GM12878 (cell line): ENCODE results near the gene STAT3. TPM values are rescaled to one million over a fixed set of nuclear protein-coding genes. Genes with fewer than 3 reads are reported as not detected.

Source experiments
- ASH2L ChIP-seq: fragments of 300-600, 200-600 bp; sonication (generic); IDR thresholded peaks from 2 replicates; pipeline ENCODE4 v1.6.1; 2017; ENCODE audit warnings: low read depth, mild to moderate bottlenecking, borderline replicate concordance
- BACH1 ChIP-seq: fragments of 450-650 bp; IDR thresholded peaks from 2 replicates; pipeline ENCODE4 v1.6.1; 2017; ENCODE audit warnings: mild to moderate bottlenecking, borderline replicate concordance
- CBX3 ChIP-seq: fragments of 200-600 bp; sonication (generic); IDR thresholded peaks from 2 replicates; pipeline ENCODE4 v1.6.1; 2016; ENCODE audit warnings: low read depth, borderline replicate concordance
- FOS ChIP-seq: IDR thresholded peaks from 3 replicates; pipeline ENCODE4 v1.6.1; 2011; ENCODE audit warnings: borderline replicate concordance; ENCODE audit not compliant: insufficient read length; ENCODE audit errors: extremely low read depth
- GABPA ChIP-seq: IDR thresholded peaks from 2 replicates; pipeline ENCODE4 v1.6.1; 2014; ENCODE audit warnings: antibody characterized with exemption, low read depth, mild to moderate bottlenecking, inconsistent platforms
- HCFC1 ChIP-seq: fragments of 150-350 bp; IDR thresholded peaks from 2 replicates; pipeline ENCODE4 v1.6.1; 2014; ENCODE audit warnings: low read length
- HDGF ChIP-seq: fragments of 450-650 bp; IDR thresholded peaks from 2 replicates; pipeline ENCODE4 v1.6.1; 2016; ENCODE audit warnings: antibody characterized with exemption
- IRF3 ChIP-seq: fragments of 450-650 bp; IDR thresholded peaks from 2 replicates; pipeline ENCODE4 v1.6.1; 2014; ENCODE audit warnings: mild to moderate bottlenecking
- MYC ChIP-seq: IDR thresholded peaks from 2 replicates; pipeline ENCODE4 v1.6.1; 2011; ENCODE audit warnings: mild to moderate bottlenecking, low read length, moderate library complexity, inconsistent platforms; ENCODE audit not compliant: insufficient read depth, insufficient replicate concordance, insufficient read length, severe bottlenecking
- NR2C2 ChIP-seq: IDR thresholded peaks from 2 replicates; pipeline ENCODE4 v1.6.1; 2011; ENCODE audit warnings: borderline replicate concordance, low read depth; ENCODE audit not compliant: control insufficient read depth, insufficient read length
- PAX8 ChIP-seq: fragments of 450-650 bp; IDR thresholded peaks from 2 replicates; pipeline ENCODE4 v1.6.1; 2017; ENCODE audit warnings: mild to moderate bottlenecking, moderate library complexity
- POLR2AphosphoS2 ChIP-seq: IDR thresholded peaks from 2 replicates; pipeline ENCODE4 v1.6.1; 2011; ENCODE audit warnings: low read depth, mild to moderate bottlenecking, low read length, improper control_type of control experiment, moderate library complexity
- RAD51 ChIP-seq: fragments of 450-650 bp; IDR thresholded peaks from 2 replicates; pipeline ENCODE4 v1.6.1; 2016; ENCODE audit warnings: moderate library complexity, mild to moderate bottlenecking, inconsistent platforms
- RCOR1 ChIP-seq: conservative IDR thresholded peaks from 2 replicates; pipeline ENCODE4 v1.6.1; 2012; ENCODE audit warnings: low read depth, low read length, improper control_type of control experiment
- SRF ChIP-seq, 2 experiments: IDR thresholded peaks; 2 replicates each; pipeline ENCODE4 v1.6.1; 2011; ENCODE audit warnings: low read depth in 2 of 2, low read length in 2 of 2, mild to moderate bottlenecking in 1 of 2, moderate library complexity in 1 of 2
- TCF3 ChIP-seq: IDR thresholded peaks from 2 replicates; pipeline ENCODE4 v1.6.1; 2012; ENCODE audit warnings: low read depth, mild to moderate bottlenecking, low read length, borderline replicate concordance; ENCODE audit not compliant: insufficient read depth
- USF2 ChIP-seq: IDR thresholded peaks from 2 replicates; pipeline ENCODE4 v1.6.1; 2011; ENCODE audit warnings: low read depth, low read length, improper control_type of control experiment, borderline replicate concordance
- ZNF207 ChIP-seq: fragments of 450-650 bp; IDR thresholded peaks from 2 replicates; pipeline ENCODE4 v1.6.1; 2014; ENCODE audit warnings: antibody characterized with exemption, mild to moderate bottlenecking, borderline replicate concordance
- ZNF274 ChIP-seq: IDR thresholded peaks from one replicate; pipeline ENCODE4 v1.8.0; 2011; ENCODE audit not compliant: insufficient read length, insufficient read depth
- polyA plus RNA-seq, 11 experiments: library from polyadenylated mRNA; depleted of rRNA in 4 of 11; unstranded in 6 of 11; stranded (reverse) in 5 of 11; fragments of >200 nt; fragmentation: Nextera tagmentation in 4 of 11; fragmentation: Illumina TruSeq in 1 of 11; extraction: Ambion mirVana in 4 of 11; extraction: Trizol in 1 of 11; gene quantifications; 1 replicate in 1 of 11; 2 replicates in 10 of 11; pipeline versions ENCODE4 v1.2.1 to v1.2.3, GENCODE V29; 2011 to 2016; ENCODE audit warnings: inconsistent platforms in 2 of 11, missing spikeins in 2 of 11, low read depth in 1 of 11
- total RNA-seq, 4 experiments: library from RNA; depleted of rRNA in 3 of 4; stranded (reverse); fragments of >200 nt in 3 of 4; fragmentation: Illumina TruSeq in 1 of 4; extraction: Trizol in 1 of 4; gene quantifications; 2 replicates each; pipeline versions ENCODE4 v1.2.1 to v1.2.3, GENCODE V29; 2013 to 2021
- TF ChIP-seq, protein P1 (sequence below), 3 experiments: IDR thresholded peaks in 2 of 3; conservative IDR thresholded peaks in 1 of 3; 2 replicates each; pipeline ENCODE4 v1.5.1; 2011; ENCODE audit warnings: low read depth in 3 of 3, low read length in 3 of 3, mild to moderate bottlenecking in 3 of 3, control low read depth in 2 of 3, moderate library complexity in 2 of 3, inconsistent platforms in 1 of 3, mixed read lengths in 1 of 3; ENCODE audit not compliant: control insufficient read depth in 2 of 3, insufficient read depth in 1 of 3; ENCODE audit errors: extremely low read depth in 1 of 3
- TF ChIP-seq, protein P2 (sequence below): IDR thresholded peaks from 2 replicates; pipeline ENCODE4 v1.6.1; 2011; ENCODE audit warnings: borderline replicate concordance, low read depth, mild to moderate bottlenecking, moderate library complexity, low read length; ENCODE audit not compliant: insufficient read depth, poor library complexity, severe bottlenecking

The STAT3 gene
- total and polyA plus RNA-seq, 10 of the 15 experiments (the other 5 are each of a cell fraction or from before 2014, with no cell fraction given) = 18.4 to 96.4 (median 60.9) TPM

DNA sequence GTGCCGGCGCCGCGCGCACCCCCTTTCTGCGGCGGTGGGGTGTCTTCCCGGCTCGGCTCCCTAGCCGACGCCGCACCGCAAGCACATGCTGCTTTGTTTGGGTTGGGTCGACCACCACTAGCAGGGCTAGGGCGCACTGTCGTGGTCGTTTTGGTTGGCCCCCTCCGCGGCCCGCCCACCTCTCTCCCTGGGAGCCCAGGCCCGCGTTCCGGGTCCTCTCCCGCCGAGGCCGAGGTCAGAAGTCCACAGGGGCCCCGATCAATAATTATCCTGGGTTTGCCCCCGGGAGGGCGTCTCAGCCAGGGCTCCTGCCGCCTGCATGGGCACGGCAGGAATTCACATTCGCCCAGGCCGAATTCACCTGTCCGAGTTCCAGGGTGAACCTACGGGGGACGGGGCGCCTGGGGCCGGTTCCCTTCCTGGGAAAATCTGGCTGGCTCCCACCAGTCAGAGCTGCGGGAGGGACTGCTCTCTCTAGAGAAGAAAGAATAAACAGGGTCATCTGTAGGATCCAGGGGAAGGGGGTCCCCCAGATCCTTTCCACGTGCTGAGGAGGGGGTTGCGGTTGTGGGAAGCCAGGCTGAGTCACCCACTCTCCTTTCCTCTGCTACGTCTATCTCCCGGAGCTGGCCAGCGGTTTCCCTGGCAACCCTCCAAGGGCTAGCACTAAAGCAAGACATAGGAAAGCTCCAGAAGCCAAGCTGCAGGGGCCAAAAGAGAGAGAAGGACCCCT, 111.5 kb downstream of the STAT3 start (continued):
- TF ChIP-seq NR2C2 = no peak
- TF ChIP-seq, protein P1, sequence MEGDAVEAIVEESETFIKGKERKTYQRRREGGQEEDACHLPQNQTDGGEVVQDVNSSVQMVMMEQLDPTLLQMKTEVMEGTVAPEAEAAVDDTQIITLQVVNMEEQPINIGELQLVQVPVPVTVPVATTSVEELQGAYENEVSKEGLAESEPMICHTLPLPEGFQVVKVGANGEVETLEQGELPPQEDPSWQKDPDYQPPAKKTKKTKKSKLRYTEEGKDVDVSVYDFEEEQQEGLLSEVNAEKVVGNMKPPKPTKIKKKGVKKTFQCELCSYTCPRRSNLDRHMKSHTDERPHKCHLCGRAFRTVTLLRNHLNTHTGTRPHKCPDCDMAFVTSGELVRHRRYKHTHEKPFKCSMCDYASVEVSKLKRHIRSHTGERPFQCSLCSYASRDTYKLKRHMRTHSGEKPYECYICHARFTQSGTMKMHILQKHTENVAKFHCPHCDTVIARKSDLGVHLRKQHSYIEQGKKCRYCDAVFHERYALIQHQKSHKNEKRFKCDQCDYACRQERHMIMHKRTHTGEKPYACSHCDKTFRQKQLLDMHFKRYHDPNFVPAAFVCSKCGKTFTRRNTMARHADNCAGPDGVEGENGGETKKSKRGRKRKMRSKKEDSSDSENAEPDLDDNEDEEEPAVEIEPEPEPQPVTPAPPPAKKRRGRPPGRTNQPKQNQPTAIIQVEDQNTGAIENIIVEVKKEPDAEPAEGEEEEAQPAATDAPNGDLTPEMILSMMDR (IDR thresholded peaks at IDR 0.05 in 2 of 3, conservative IDR thresholded peaks at IDR 0.05 in 1 of 3; ENCODE audit: control insufficient read depth in 2 of 3, extremely low read depth in 1 of 3, insufficient read depth in 1 of 3, low read depth in 3 of 3, low read length in 3 of 3) = no peak
- TF ChIP-seq POLR2AphosphoS2 = 0 out of 2 replicates have a peak, but pooled peaks have one; percentile 6
- no peak for TF ChIP-seq PAX8
- no peak for TF ChIP-seq RAD51
- TF ChIP-seq BACH1 = no peak
- peak; percentile 38 for TF ChIP-seq MYC
- TF ChIP-seq USF2 = no peak
- TF ChIP-seq, protein P2, sequence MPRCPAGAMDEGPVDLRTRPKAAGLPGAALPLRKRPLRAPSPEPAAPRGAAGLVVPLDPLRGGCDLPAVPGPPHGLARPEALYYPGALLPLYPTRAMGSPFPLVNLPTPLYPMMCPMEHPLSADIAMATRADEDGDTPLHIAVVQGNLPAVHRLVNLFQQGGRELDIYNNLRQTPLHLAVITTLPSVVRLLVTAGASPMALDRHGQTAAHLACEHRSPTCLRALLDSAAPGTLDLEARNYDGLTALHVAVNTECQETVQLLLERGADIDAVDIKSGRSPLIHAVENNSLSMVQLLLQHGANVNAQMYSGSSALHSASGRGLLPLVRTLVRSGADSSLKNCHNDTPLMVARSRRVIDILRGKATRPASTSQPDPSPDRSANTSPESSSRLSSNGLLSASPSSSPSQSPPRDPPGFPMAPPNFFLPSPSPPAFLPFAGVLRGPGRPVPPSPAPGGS = no peak
- no peak for TF ChIP-seq SRF (IDR thresholded peaks at IDR 0.05; ENCODE audit: low read depth in 2 of 2, low read length in 2 of 2)
- TF ChIP-seq ASH2L = no peak
- TF ChIP-seq CBX3 = no peak
- no peak for TF ChIP-seq ZNF274
- no peak for TF ChIP-seq IRF3
- no peak for TF ChIP-seq TCF3
- TF ChIP-seq HDGF = no peak
- no peak for TF ChIP-seq RCOR1
- TF ChIP-seq ZNF207 = no peak
- TF ChIP-seq FOS = no peak
- TF ChIP-seq HCFC1 = no peak
- TF ChIP-seq GABPA = no peak
